ENCODE results near the gene PLCZ1.
"Not testable (repeated sequence)": the region's sequence is repeated elsewhere in the genome, so short reads cannot be mapped to it uniquely, and the experiment has no call there.

- TF ChIP-seq, protein P1, sequence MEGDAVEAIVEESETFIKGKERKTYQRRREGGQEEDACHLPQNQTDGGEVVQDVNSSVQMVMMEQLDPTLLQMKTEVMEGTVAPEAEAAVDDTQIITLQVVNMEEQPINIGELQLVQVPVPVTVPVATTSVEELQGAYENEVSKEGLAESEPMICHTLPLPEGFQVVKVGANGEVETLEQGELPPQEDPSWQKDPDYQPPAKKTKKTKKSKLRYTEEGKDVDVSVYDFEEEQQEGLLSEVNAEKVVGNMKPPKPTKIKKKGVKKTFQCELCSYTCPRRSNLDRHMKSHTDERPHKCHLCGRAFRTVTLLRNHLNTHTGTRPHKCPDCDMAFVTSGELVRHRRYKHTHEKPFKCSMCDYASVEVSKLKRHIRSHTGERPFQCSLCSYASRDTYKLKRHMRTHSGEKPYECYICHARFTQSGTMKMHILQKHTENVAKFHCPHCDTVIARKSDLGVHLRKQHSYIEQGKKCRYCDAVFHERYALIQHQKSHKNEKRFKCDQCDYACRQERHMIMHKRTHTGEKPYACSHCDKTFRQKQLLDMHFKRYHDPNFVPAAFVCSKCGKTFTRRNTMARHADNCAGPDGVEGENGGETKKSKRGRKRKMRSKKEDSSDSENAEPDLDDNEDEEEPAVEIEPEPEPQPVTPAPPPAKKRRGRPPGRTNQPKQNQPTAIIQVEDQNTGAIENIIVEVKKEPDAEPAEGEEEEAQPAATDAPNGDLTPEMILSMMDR (conservative IDR thresholded peaks at IDR 0.05) = not testable (repeated sequence)
- TF ChIP-seq EZH2 (IDR thresholded peaks at IDR 0.05; ENCODE audit: low read depth) = not testable (repeated sequence)
Observed at GRCh38 chr12:18766479-18766878, 28.7 kb upstream of the PLCZ1 start.

Measured in PC-9 (cell line).